K562 (cell line): Measurements from ENCODE around the gene TMEM270. TPM values are rescaled to one million over a fixed set of nuclear protein-coding genes. Genes with fewer than 3 reads are reported as not detected.
A peak's percentile ranks its signal among the peaks of the same experiment; 100 is the strongest.

Experiments
- ATAC-seq: fragments of 200-7000 bp; cut with Tn5 transposase; 3 replicates; pipeline ENCODE4 v1.9.1; 2020; ENCODE audit warnings: moderate library complexity
- BruUV-seq: library from RNA; stranded (reverse); fragments of 400-500 nt; replicated peaks from 2 replicates; lab custom pipeline; 2021; lab: Mats Ljungman, UMichigan
- CTCF ChIA-PET: fragments of 300-600 bp; formaldehyde crosslinking; extraction: SDS; loops from one replicate; lab custom pipeline; 2021; ENCODE audit warnings: low intra/inter-chr PET ratio; lab: Yijun Ruan, JAX
- POLR2A ChIA-PET: fragments of 300-600, 350-650 bp; sonication (Branson Sonifier 250); formaldehyde crosslinking; extraction: SDS; loops from one replicate; lab custom pipeline; 2021; ENCODE audit warnings: antibody characterized with exemption, inconsistent platforms; lab: Yijun Ruan, JAX
- DNase-seq, 4 experiments: peaks; one replicate each; pipeline versions ENCODE4 v3.0.0 to v3.0.0-alpha.2; 2011 to 2018; ENCODE audit warnings: low spot score in 3 of 4, mixed read lengths in 3 of 4; ENCODE audit errors: extremely low read depth in 1 of 4
- FAIRE-seq: peaks from 2 replicates; lab custom pipeline; 2011; peaks lifted over from hg19 to GRCh38; lab: Jason Lieb, UNC
- H2AFZ ChIP-seq: 2 replicates; pipeline ENCODE4 v1.6.0; 2011; ENCODE audit warnings: low read depth, low read length, control low read depth, inconsistent platforms
- H3K27ac ChIP-seq: fragments of 200-600 bp; 3 replicates; pipeline ENCODE4 v1.8.0; 2011; ENCODE audit warnings: low read depth, mild to moderate bottlenecking, control low read depth, inconsistent platforms, low read length, moderate library complexity, mixed read lengths; ENCODE audit errors: extremely low read depth
- H3K27me3 ChIP-seq, 2 experiments: fragments of 300-600 bp in 1 of 2; 2 replicates in 1 of 2; 3 replicates in 1 of 2; pipeline versions ENCODE4 v1.6.0 to v1.8.0; 2011; ENCODE audit warnings: inconsistent platforms in 2 of 2, low read length in 2 of 2, mild to moderate bottlenecking in 1 of 2, mixed read lengths in 1 of 2, moderate library complexity in 1 of 2; ENCODE audit not compliant: control insufficient read depth in 2 of 2, insufficient read depth in 2 of 2
- H3K36me3 ChIP-seq: fragments of 300-600 bp; 3 replicates; pipeline ENCODE4 v1.8.0; 2011; ENCODE audit warnings: mild to moderate bottlenecking, low read length, inconsistent platforms; ENCODE audit not compliant: control insufficient read depth, insufficient read depth
- H3K4me1 ChIP-seq, 2 experiments: fragments of 200-600 bp in 1 of 2; replicated peaks in 1 of 2; 2 replicates in 1 of 2; 3 replicates in 1 of 2; pipeline versions ENCODE4 v1.5.1 to v1.8.0; 2011; ENCODE audit warnings: inconsistent platforms in 2 of 2, low read length in 2 of 2, mild to moderate bottlenecking in 1 of 2, mixed read lengths in 1 of 2, moderate library complexity in 1 of 2; ENCODE audit not compliant: control insufficient read depth in 2 of 2, insufficient read depth in 2 of 2
- H3K4me2 ChIP-seq: 2 replicates; pipeline ENCODE4 v1.6.1; 2011; ENCODE audit warnings: low read length, control low read depth, inconsistent platforms, mixed read lengths; ENCODE audit not compliant: insufficient read depth
- H3K4me3 ChIP-seq: fragments of 200-600 bp; sonication (generic), shearing (Covaris generic); 2 replicates; pipeline ENCODE4 v1.5.1; 2016; ENCODE audit warnings: control low read depth, inconsistent platforms
- H3K79me2 ChIP-seq: fragments of 200-600 bp; 3 replicates; pipeline ENCODE4 v1.8.0; 2011; ENCODE audit warnings: low read length, inconsistent platforms; ENCODE audit not compliant: control insufficient read depth, insufficient read depth
- H3K9ac ChIP-seq, 2 experiments: 2 replicates each; pipeline versions ENCODE4 v1.6.0 to v1.6.1; 2011; ENCODE audit warnings: low read depth in 2 of 2, low read length in 2 of 2, control low read depth in 1 of 2, inconsistent platforms in 1 of 2, mild to moderate bottlenecking in 1 of 2, mixed read lengths in 1 of 2; ENCODE audit not compliant: insufficient read depth in 1 of 2
- H3K9me1 ChIP-seq: one replicate; pipeline ENCODE4 v1.6.0; 2011; ENCODE audit warnings: inconsistent platforms, mild to moderate bottlenecking, low read length, moderate library complexity; ENCODE audit not compliant: control insufficient read depth, insufficient read depth
- H3K9me3 ChIP-seq: replicated peaks from 2 replicates; pipeline ENCODE4 v1.5.1; 2011; ENCODE audit warnings: low read depth, low read length, inconsistent platforms; ENCODE audit not compliant: control insufficient read depth, insufficient read depth
- H4K20me1 ChIP-seq: replicated peaks from 2 replicates; pipeline ENCODE4 v1.6.1; 2011; ENCODE audit warnings: low read length, inconsistent platforms, mixed read lengths; ENCODE audit not compliant: control insufficient read depth, insufficient read depth
- E2F3 ChIP-seq: fragments of 250-450 bp; sonication (Bioruptor Pico); IDR thresholded peaks from 2 replicates; pipeline ENCODE4 v1.4.0; 2020; ENCODE audit warnings: mild to moderate bottlenecking
- HCFC1 ChIP-seq: IDR thresholded peaks from 2 replicates; pipeline ENCODE4 v1.6.1; 2012; ENCODE audit warnings: low read depth, low read length, improper control_type of control experiment
- HNRNPL ChIP-seq: fragments of 200-400 bp; formaldehyde crosslinking; IDR thresholded peaks from 2 replicates; pipeline ENCODE4 v1.6.1; 2017; ENCODE audit warnings: low read depth, mild to moderate bottlenecking, low read length
- KDM5B ChIP-seq: fragments of 200-600 bp; sonication (generic); IDR thresholded peaks from 2 replicates; pipeline ENCODE4 v1.6.1; 2012; ENCODE audit warnings: low read depth, mild to moderate bottlenecking, moderate library complexity, low read length, control low read depth, inconsistent platforms; ENCODE audit not compliant: insufficient replicate concordance
- NRF1 ChIP-seq, 2 experiments: fragments of 450-650 bp; IDR thresholded peaks in 1 of 2; conservative IDR thresholded peaks in 1 of 2; 2 replicates each; pipeline ENCODE4 v1.6.1; 2014; ENCODE audit warnings: mild to moderate bottlenecking in 2 of 2
- REST ChIP-seq, 2 experiments: fragments of 450-650 bp; formaldehyde crosslinking in 1 of 2; IDR thresholded peaks; 2 replicates each; pipeline versions ENCODE4 v1.4.0 to v1.6.1; 2014 to 2020; ENCODE audit warnings: mild to moderate bottlenecking in 2 of 2, borderline replicate concordance in 1 of 2, low read depth in 1 of 2
- SAFB ChIP-seq: fragments of 200-400 bp; formaldehyde crosslinking; IDR thresholded peaks from 2 replicates; pipeline ENCODE4 v1.6.1; 2017; ENCODE audit warnings: low read depth, low read length, borderline replicate concordance
- SETDB1 ChIP-seq: IDR thresholded peaks from one replicate; pipeline ENCODE4 v1.6.1; 2012; ENCODE audit warnings: low read length, control low read depth, inconsistent platforms
- TSHZ1 ChIP-seq: fragments of 250-450 bp; sonication (Bioruptor Pico); IDR thresholded peaks from 2 replicates; pipeline ENCODE4 v1.4.0; 2020; ENCODE audit warnings: mild to moderate bottlenecking, moderate library complexity
- WGBS: fragments of 100-300 bp; shearing (Covaris generic); methylation state at CpG from one replicate; pipeline ENCODE4 v1.1.6; 2016; ENCODE audit warnings: low coverage, mixed read lengths; ENCODE audit not compliant: insufficient coverage; ENCODE audit errors: missing lambda C conversion rate; 5-methylcytosine and 5-hydroxymethylcytosine counted together
- in situ Hi-C: fragments of 300-500 bp; cut with MboI; formaldehyde crosslinking; loops from 4 replicates; pipeline ENCODE4 v1.15.0; 2018; ENCODE audit warnings: inconsistent platforms, mixed read lengths
- intact Hi-C: fragments of 100-400 bp; cut with micrococcal nuclease; formaldehyde crosslinking; loops from 2 replicates; pipeline ENCODE4 v1.14.2; 2022
- polyA plus RNA-seq, 8 experiments: library from polyadenylated mRNA; depleted of rRNA in 4 of 8; stranded (reverse) in 5 of 8; unstranded in 3 of 8; fragments of >200 nt; fragmentation: Nextera tagmentation in 2 of 8; fragmentation: Illumina TruSeq in 1 of 8; extraction: Ambion mirVana in 2 of 8; extraction: Trizol in 1 of 8; gene quantifications; 2 replicates each; pipeline versions ENCODE4 v1.2.1 to v1.2.3, GENCODE V29; 2011 to 2014; ENCODE audit warnings: inconsistent platforms in 1 of 8, missing spikeins in 1 of 8
- total RNA-seq, 7 experiments: library from RNA; depleted of rRNA in 6 of 7; stranded (reverse); fragments of >200 nt in 6 of 7; fragmentation: Illumina TruSeq in 2 of 7; extraction: Trizol in 2 of 7; gene quantifications; 2 replicates each; pipeline versions ENCODE4 v1.2.1 to v1.2.3, GENCODE V29; 2011 to 2021; ENCODE audit warnings: low replicate concordance in 1 of 7

TMEM270 gene
- total and polyA plus RNA-seq, 9 of the 15 experiments (the other 6 are each of a cell fraction or from before 2014, with no cell fraction given), result not detected

GRCh38 chr7:73876973-73877372 lies 16.0 kb downstream of the TMEM270 start:
- in situ Hi-C loops, result loop anchor here (10.0 kb wide), 1 partner anchor 328 kb away; no protein-coding TSS in a partner anchor
- TF ChIP-seq SETDB1, result no peak
- no peak for TF ChIP-seq REST (IDR thresholded peaks at IDR 0.05; ENCODE audit: borderline replicate concordance)
- no peak for TF ChIP-seq REST (CRISPR knock-in tag; IDR thresholded peaks at IDR 0.05; ENCODE audit: low read depth)
- no peak for TF ChIP-seq E2F3 (CRISPR knock-in tag)
- no peak for TF ChIP-seq HCFC1
- TF ChIP-seq HNRNPL, result no peak
- TF ChIP-seq TSHZ1 (CRISPR knock-in tag), result no peak
- TF ChIP-seq SAFB, result no peak
- TF ChIP-seq KDM5B, result no peak
- no peak for TF ChIP-seq NRF1 (conservative IDR thresholded peaks at IDR 0.05 in 1 of 2, IDR thresholded peaks at IDR 0.05 in 1 of 2)

More at GRCh38 chr7:73876973-73877372, 16.0 kb downstream of the TMEM270 start:
- WGBS, result 14% methylated on average over 12 of the region's 12 CpGs
- Histone ChIP-seq H3K4me3 (no peak overlapping the region), H3K4me1 (peaks cover 0 to 12% of the 10 kb centered on the region in 2 experiments; a peak in 2 of 5 replicates), H3K4me2 (no peak overlapping the region), H3K36me3 (no peaks in the 10 kb centered on the region), H3K9ac (peak overlapping the region in 1 of 2 experiments; percentile 37; a peak in 1 of 4 replicates), H4K20me1 (peaks cover 36% of the 10 kb centered on the region), H2AFZ (no peak overlapping the region), H3K79me2 (no peaks in the 10 kb centered on the region), H3K9me1 (no peaks in the 10 kb centered on the region), H3K9me3 (no peaks in the 10 kb centered on the region), H3K27me3 (peaks cover 21 to 73% of the 10 kb centered on the region in 2 experiments), H3K27ac (no peak overlapping the region)
- ChIA-PET POLR2A (no interaction called here), CTCF (no interaction called here)
- DNase-seq (no peak), ATAC-seq (no peak), FAIRE-seq (no peak)
- BruUV-seq, result no TSS peak
- intact Hi-C loops, result no loop called here
